H9 (cell line): Measurements from ENCODE around the gene C19orf25. TPM values are rescaled to one million over a fixed set of nuclear protein-coding genes. Genes with fewer than 3 reads are reported as not detected.
"Not testable (repeated sequence)": the region's sequence is repeated elsewhere in the genome, so short reads cannot be mapped to it uniquely, and the experiment has no call there.

Experiments used
- DNase-seq: peaks from one replicate; pipeline ENCODE4 v3.0.0-alpha.2; 2017
- H2AFZ ChIP-seq: one replicate; pipeline ENCODE4 v1.6.1; 2013; ENCODE audit warnings: mild to moderate bottlenecking, low read length, control low read depth, moderate library complexity
- H2AK5ac ChIP-seq: 2 replicates; pipeline ENCODE4 v1.6.1; 2013; ENCODE audit warnings: low read length, control low read depth, mixed read lengths; ENCODE audit not compliant: insufficient read length
- H2BK120ac ChIP-seq: one replicate; pipeline ENCODE4 v1.6.1; 2013; ENCODE audit warnings: low read depth, mild to moderate bottlenecking, low read length, control low read depth, inconsistent platforms; ENCODE audit not compliant: poor library complexity, severe bottlenecking
- H2BK12ac ChIP-seq: 2 replicates; pipeline ENCODE4 v1.6.1; 2013; ENCODE audit warnings: low read length, control low read depth, mixed read lengths, low read depth; ENCODE audit not compliant: insufficient read length
- H2BK15ac ChIP-seq: 2 replicates; pipeline ENCODE4 v1.6.1; 2013; ENCODE audit warnings: low read depth, low read length, control low read depth
- H2BK20ac ChIP-seq: one replicate; pipeline ENCODE4 v1.6.1; 2013; ENCODE audit warnings: low read depth, mild to moderate bottlenecking, low read length, control low read depth, inconsistent platforms; ENCODE audit not compliant: poor library complexity, severe bottlenecking
- H2BK5ac ChIP-seq: 2 replicates; pipeline ENCODE4 v1.6.1; 2013; ENCODE audit warnings: low read length, control low read depth, mixed read lengths; ENCODE audit not compliant: insufficient read length
- H3K14ac ChIP-seq: 2 replicates; pipeline ENCODE4 v1.6.1; 2013; ENCODE audit warnings: low read length, control low read depth; ENCODE audit not compliant: insufficient read depth
- H3K18ac ChIP-seq: 2 replicates; pipeline ENCODE4 v1.6.1; 2013; ENCODE audit warnings: low read depth, mild to moderate bottlenecking, mixed read lengths, low read length, control low read depth; ENCODE audit not compliant: insufficient read length
- H3K23ac ChIP-seq: 2 replicates; pipeline ENCODE4 v1.6.1; 2013; ENCODE audit warnings: low read length, control low read depth, mixed read lengths, low read depth; ENCODE audit not compliant: insufficient read length
- H3K23me2 ChIP-seq: 2 replicates; pipeline ENCODE4 v1.6.1; 2013; ENCODE audit warnings: low read depth, mild to moderate bottlenecking, mixed read lengths, low read length, control low read depth; ENCODE audit not compliant: insufficient read length, poor library complexity, severe bottlenecking
- H3K27ac ChIP-seq: 2 replicates; pipeline ENCODE4 v1.5.1; 2013; ENCODE audit warnings: low read length, control low read depth, mixed read lengths, low read depth; ENCODE audit not compliant: insufficient read length
- H3K27me3 ChIP-seq: 2 replicates; pipeline ENCODE4 v1.6.1; 2013; ENCODE audit warnings: low read length, control low read depth, inconsistent platforms; ENCODE audit not compliant: insufficient read depth
- H3K4ac ChIP-seq: 2 replicates; pipeline ENCODE4 v1.6.1; 2013; ENCODE audit warnings: low read depth, mild to moderate bottlenecking, control low read depth, inconsistent platforms, low read length, moderate library complexity
- H3K4me1 ChIP-seq: 2 replicates; pipeline ENCODE4 v1.6.1; 2013; ENCODE audit warnings: low read length, control low read depth, inconsistent platforms; ENCODE audit not compliant: insufficient read depth
- H3K4me2 ChIP-seq: 2 replicates; pipeline ENCODE4 v1.6.1; 2013; ENCODE audit warnings: low read length, control low read depth, mixed read lengths; ENCODE audit not compliant: insufficient read length, insufficient read depth
- H3K56ac ChIP-seq: 2 replicates; pipeline ENCODE4 v1.6.1; 2013; ENCODE audit warnings: low read depth, mild to moderate bottlenecking, mixed read lengths, low read length, control low read depth; ENCODE audit not compliant: insufficient read length
- H3K79me1 ChIP-seq: 2 replicates; pipeline ENCODE4 v1.6.1; 2013; ENCODE audit warnings: low read depth, mild to moderate bottlenecking, moderate library complexity, low read length, control low read depth, inconsistent platforms; ENCODE audit not compliant: insufficient read depth, poor library complexity, severe bottlenecking
- H3K79me2 ChIP-seq: 2 replicates; pipeline ENCODE4 v1.6.1; 2013; ENCODE audit warnings: low read length, control low read depth, inconsistent platforms; ENCODE audit not compliant: insufficient read depth
- H3K9ac ChIP-seq: 2 replicates; pipeline ENCODE4 v1.6.1; 2013; ENCODE audit warnings: low read length, control low read depth, mixed read lengths; ENCODE audit not compliant: insufficient read length; ENCODE audit errors: extremely low read depth
- H3K9me3 ChIP-seq: one replicate; pipeline ENCODE4 v1.6.1; 2013; ENCODE audit warnings: low read depth, low read length, inconsistent platforms; ENCODE audit not compliant: control insufficient read depth
- H3T11ph ChIP-seq: one replicate; pipeline ENCODE4 v1.6.1; 2013; ENCODE audit warnings: mild to moderate bottlenecking, low read length, control low read depth, inconsistent platforms
- H4K20me1 ChIP-seq: one replicate; pipeline ENCODE4 v1.6.1; 2013; ENCODE audit not compliant: control insufficient read depth, insufficient read length, insufficient read depth
- H4K5ac ChIP-seq: 2 replicates; pipeline ENCODE4 v1.6.1; 2013; ENCODE audit warnings: low read depth, mild to moderate bottlenecking, mixed read lengths, low read length, control low read depth; ENCODE audit not compliant: insufficient read length
- H4K8ac ChIP-seq: replicated peaks from 2 replicates; pipeline ENCODE4 v1.6.1; 2013; ENCODE audit warnings: low read length, control low read depth, mixed read lengths, low read depth; ENCODE audit not compliant: insufficient read length
- H4K91ac ChIP-seq: 2 replicates; pipeline ENCODE4 v1.6.1; 2013; ENCODE audit warnings: low read depth, mild to moderate bottlenecking, moderate library complexity, mixed read lengths, low read length, control low read depth; ENCODE audit not compliant: insufficient read length
- H3K27ac Mint-ChIP-seq, 3 experiments: 2 replicates in 2 of 3; 3 replicates in 1 of 3; pipeline ENCODE4 v1.8.0; 2020 to 2021; ENCODE audit warnings: mixed read lengths in 3 of 3, mild to moderate bottlenecking in 1 of 3, moderate library complexity in 1 of 3
- H3K27me3 Mint-ChIP-seq: 2 replicates; pipeline ENCODE4 v1.8.0; 2021; ENCODE audit warnings: low read depth, mild to moderate bottlenecking, moderate library complexity, mixed read lengths
- H3K36me3 Mint-ChIP-seq, 3 experiments: 2 replicates in 2 of 3; 3 replicates in 1 of 3; pipeline ENCODE4 v1.8.0; 2020 to 2021; ENCODE audit warnings: low read depth in 3 of 3, mixed read lengths in 3 of 3; ENCODE audit not compliant: insufficient read depth in 1 of 3
- H3K4me1 Mint-ChIP-seq, 2 experiments: 2 replicates each; pipeline ENCODE4 v1.8.0; 2020; ENCODE audit warnings: mixed read lengths in 2 of 2
- H3K4me3 Mint-ChIP-seq, 2 experiments: 2 replicates in 1 of 2; 3 replicates in 1 of 2; pipeline ENCODE4 v1.8.0; 2020 to 2021; ENCODE audit warnings: mild to moderate bottlenecking in 2 of 2, mixed read lengths in 2 of 2, moderate library complexity in 1 of 2
- H3K9me3 Mint-ChIP-seq, 2 experiments: 2 replicates in 1 of 2; 3 replicates in 1 of 2; pipeline ENCODE4 v1.8.0; 2020; ENCODE audit warnings: mild to moderate bottlenecking in 2 of 2, mixed read lengths in 2 of 2, moderate library complexity in 1 of 2
- CTCF ChIP-seq: fragments of 200-600 bp; sonication (generic); conservative IDR thresholded peaks from 3 replicates; pipeline ENCODE4 v1.8.0; 2021; ENCODE audit warnings: antibody characterized with exemption, mild to moderate bottlenecking
- WGBS: extraction: QIAGEN DNeasy Blood & Tissue Kit; methylation state at CpG from one replicate; pipeline ENCODE4 v1.1.7; 2013; ENCODE audit warnings: missing lambda C conversion rate, low lambda C conversion rate, mixed read lengths; ENCODE audit not compliant: insufficient read length; ENCODE audit errors: extremely low coverage; 5-methylcytosine and 5-hydroxymethylcytosine counted together
- total RNA-seq: library from RNA; stranded (reverse); gene quantifications from 2 replicates; pipeline ENCODE4 v1.2.1, GENCODE V29; 2021

The C19orf25 gene
- total RNA-seq, 1 experiment from 2014 or later: 36.8 TPM

- Histone ChIP-seq H3K23me2 (peaks cover 7% of the 10 kb centered on the region), H4K20me1 (no peaks in the 10 kb centered on the region), H2BK120ac (no peak overlapping the region), H3K9me3 (no peaks in the 10 kb centered on the region), H3K4me2 (no peak overlapping the region), H3K56ac (no peak overlapping the region), H3T11ph (no peak overlapping the region), H3K18ac (no peak overlapping the region), H3K79me1 (no peaks in the 10 kb centered on the region), H3K9ac (no peak overlapping the region), H2BK5ac (no peak overlapping the region), H3K79me2 (no peaks in the 10 kb centered on the region), H2AFZ (no peak overlapping the region), H3K4ac (no peak overlapping the region), H3K27me3 (no peaks in the 10 kb centered on the region; the same call in 1 of the 2 replicates), H4K8ac (no peak overlapping the region), H4K91ac (no peak overlapping the region), H2AK5ac (no peak overlapping the region), H2BK12ac (no peak overlapping the region), H2BK15ac (no peak overlapping the region), H3K14ac (no peak overlapping the region), H2BK20ac (no peak overlapping the region), H3K23ac (no peak overlapping the region), H3K27ac (no peak overlapping the region), H4K5ac (no peak overlapping the region), H3K4me1 (no peaks in the 10 kb centered on the region)
- no peak for DNase-seq
- Mint-ChIP-seq H3K36me3 (no peaks in the 10 kb centered on the region), H3K9me3 (peaks cover 7 to 16% of the 10 kb centered on the region in 2 experiments), H3K27ac (no peak overlapping the region), H3K4me1 (peaks cover 0 to 12% of the 10 kb centered on the region in 2 experiments; a peak in 3 of 4 replicates), H3K27me3 (peaks cover 68% of the 10 kb centered on the region), H3K4me3 (no peak overlapping the region)
- no peak for TF ChIP-seq CTCF
- WGBS: no CpG with 5 or more reads among the region's 9 CpGs
These were observed 22.2 kb upstream of the C19orf25 start for GRCh38 chr19:1501200-1501595.

GRCh38 chr19:1499231-1499630 is 20.2 kb upstream of the C19orf25 start:
- not testable (repeated sequence) for H3K27ac ChIP-seq, H3K56ac ChIP-seq, H2AK5ac ChIP-seq, H3K18ac ChIP-seq, H3T11ph ChIP-seq, H4K5ac ChIP-seq, DNase-seq, H3K36me3 Mint-ChIP-seq, H4K8ac ChIP-seq, H3K27me3 ChIP-seq, H3K79me1 ChIP-seq, H3K27ac Mint-ChIP-seq, H2BK20ac ChIP-seq, H3K9me3 ChIP-seq, H3K79me2 ChIP-seq, H2BK15ac ChIP-seq, H3K23me2 ChIP-seq, H2AFZ ChIP-seq, H2BK5ac ChIP-seq, H4K20me1 ChIP-seq, H3K4me2 ChIP-seq, H3K23ac ChIP-seq, H4K91ac ChIP-seq, H3K4me3 Mint-ChIP-seq, H3K14ac ChIP-seq, H3K9ac ChIP-seq, H2BK12ac ChIP-seq, H3K4me1 ChIP-seq, H2BK120ac ChIP-seq, H3K4ac ChIP-seq
- Mint-ChIP-seq H3K9me3 (peaks cover 7 to 16% of the 10 kb centered on the region in 2 experiments), H3K27me3 (peaks cover 66% of the 10 kb centered on the region), H3K4me1 (peaks cover 0 to 12% of the 10 kb centered on the region in 2 experiments; a peak in 3 of 4 replicates)
- no CpG with 5 or more reads among the region's 34 CpGs for WGBS
